GM21381 (cell line): Measurements from ENCODE around the gene ZNF383.
"Not testable (repeated sequence)": the region's sequence is repeated elsewhere in the genome, so short reads cannot be mapped to it uniquely, and the experiment has no call there.

Source experiments
- ATAC-seq: cut with Tn5 transposase; IDR thresholded peaks from one replicate; pipeline ENCODE4 v1.9.1; 2021; ENCODE audit warnings: mild to moderate bottlenecking, moderate library complexity; ENCODE audit not compliant: unreplicated experiment

The ZNF383 gene

GRCh38 chr19:37292998-37293939 lies 75.3 kb downstream of the ZNF383 start:
- not testable (repeated sequence) for ATAC-seq

GRCh38 chr19:37294246-37294645 lies 76.2 kb downstream of the ZNF383 start:
- not testable (repeated sequence) for ATAC-seq
